Ramos (cell line): ENCODE data around the gene CCDC134.

ENCODE experiments used
- in situ Hi-C: fragments of 300-500 bp; cut with MboI; formaldehyde crosslinking; loops from one replicate; pipeline ENCODE4 v1.14.3; 2022; ENCODE audit warnings: low sequenced_read_pairs; ENCODE audit not compliant: unreplicated experiment

The CCDC134 gene

GRCh38 chr22:41870786-41871185 is 70.3 kb downstream of the CCDC134 start:
- in situ Hi-C loops: no loop called here

DNA sequence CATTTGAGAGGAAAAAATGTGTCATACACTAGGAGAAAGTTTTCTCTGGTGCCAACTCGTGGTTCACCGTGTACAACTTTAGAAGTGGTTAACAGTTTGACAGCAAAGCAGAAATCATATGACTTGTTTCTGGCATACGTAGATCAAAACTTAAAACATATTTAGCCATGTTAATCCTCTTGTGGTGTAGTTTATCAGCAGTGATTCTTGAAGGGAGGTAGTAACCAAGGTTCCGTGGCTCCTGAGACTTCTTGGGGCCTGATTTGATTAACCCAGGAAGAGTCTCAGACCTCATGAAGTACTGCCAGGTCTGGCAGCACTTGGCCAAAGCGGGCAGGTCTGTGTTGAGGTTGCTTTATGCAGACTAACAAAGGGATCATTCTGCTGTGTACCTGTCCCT is 72.9 kb downstream of the CCDC134 start:
- in situ Hi-C loops: no loop called here

DNA sequence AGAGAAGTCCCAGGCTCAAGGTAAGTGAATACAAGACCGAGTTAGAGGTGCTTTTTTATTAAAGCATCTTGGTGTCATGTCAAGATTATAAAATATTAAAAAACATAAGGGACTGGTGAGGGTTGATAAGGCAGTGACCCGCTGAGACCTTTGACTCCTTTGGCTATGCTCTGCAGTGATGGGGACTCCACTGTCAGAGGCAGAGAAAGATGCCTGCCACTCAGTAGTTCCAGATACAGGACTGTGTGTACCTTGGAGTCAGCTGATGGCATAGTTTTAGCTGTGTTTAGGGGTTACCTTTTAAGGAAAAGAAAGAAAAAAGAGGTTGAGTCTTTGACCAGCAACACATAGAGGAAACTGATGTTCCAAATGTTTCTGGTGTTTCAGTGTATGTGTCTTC is 73.6 kb downstream of the CCDC134 start:
- in situ Hi-C loops: no loop called here

DNA sequence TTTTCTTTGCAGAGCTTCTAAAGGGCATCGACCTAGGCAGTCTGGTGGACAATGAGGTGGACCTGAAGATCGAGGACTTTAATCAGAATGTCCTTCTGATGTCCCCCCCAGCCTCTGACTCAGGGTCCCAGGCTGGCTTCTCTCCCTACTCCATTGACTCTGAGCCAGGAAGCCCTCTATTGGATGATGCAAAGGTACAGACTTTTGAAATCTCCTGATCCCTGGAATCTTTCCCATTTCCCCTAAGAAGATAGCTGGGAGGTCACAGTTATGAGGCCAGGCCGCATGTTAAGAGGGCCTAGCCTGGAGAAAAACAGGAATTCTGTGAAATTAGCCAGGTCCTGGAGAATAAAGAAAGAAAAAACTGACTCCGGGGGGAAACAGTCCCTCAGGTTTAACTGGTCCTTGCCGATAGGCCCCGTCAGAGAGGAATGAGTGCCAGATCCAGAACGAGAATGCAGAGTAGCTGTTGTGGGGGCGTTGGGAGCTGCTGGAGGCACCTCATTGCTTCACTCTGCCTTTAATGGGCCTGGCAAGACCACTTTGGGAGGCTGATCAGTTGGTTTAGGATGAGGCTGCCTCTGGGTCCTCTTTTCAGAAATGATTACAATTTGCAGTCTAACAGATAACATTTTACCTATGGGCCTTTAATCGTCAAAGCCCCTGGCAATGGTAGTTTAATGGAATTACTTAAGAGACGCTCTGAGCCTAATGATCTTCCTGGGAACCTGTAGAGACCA is 75.2 kb downstream of the CCDC134 start:
- in situ Hi-C loops: no loop called here
